HG03442 (cell line): ENCODE results near the gene CDH6.
"Not testable (repeated sequence)": the region's sequence is repeated elsewhere in the genome, so short reads cannot be mapped to it uniquely, and the experiment has no call there.

Source experiments
- ATAC-seq: cut with Tn5 transposase; IDR thresholded peaks from one replicate; pipeline ENCODE4 v1.9.1; 2021; ENCODE audit warnings: mild to moderate bottlenecking, moderate library complexity; ENCODE audit not compliant: unreplicated experiment

Gene CDH6

DNA sequence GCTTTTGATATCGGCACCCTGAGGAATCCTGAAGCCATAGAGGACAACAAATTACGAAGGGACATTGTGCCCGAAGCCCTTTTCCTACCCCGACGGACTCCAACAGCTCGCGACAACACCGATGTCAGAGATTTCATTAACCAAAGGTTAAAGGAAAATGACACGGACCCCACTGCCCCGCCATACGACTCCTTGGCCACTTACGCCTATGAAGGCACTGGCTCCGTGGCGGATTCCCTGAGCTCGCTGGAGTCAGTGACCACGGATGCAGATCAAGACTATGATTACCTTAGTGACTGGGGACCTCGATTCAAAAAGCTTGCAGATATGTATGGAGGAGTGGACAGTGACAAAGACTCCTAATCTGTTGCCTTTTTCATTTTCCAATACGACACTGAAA, 129.5 kb downstream of the CDH6 start:
- no peak for ATAC-seq

DNA sequence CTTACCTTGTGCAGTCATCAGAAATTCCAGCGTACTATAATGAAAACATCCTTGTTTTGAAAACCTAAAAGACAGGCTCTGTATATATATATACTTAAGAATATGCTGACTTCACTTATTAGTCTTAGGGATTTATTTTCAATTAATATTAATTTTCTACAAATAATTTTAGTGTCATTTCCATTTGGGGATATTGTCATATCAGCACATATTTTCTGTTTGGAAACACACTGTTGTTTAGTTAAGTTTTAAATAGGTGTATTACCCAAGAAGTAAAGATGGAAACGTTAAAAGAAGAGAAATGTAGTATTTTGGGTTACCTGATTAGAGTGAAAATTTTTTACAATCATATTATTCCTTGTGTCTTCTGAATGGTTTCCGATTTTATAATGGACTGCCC, 131.4 kb downstream of the CDH6 start:
- ATAC-seq: no peak

DNA sequence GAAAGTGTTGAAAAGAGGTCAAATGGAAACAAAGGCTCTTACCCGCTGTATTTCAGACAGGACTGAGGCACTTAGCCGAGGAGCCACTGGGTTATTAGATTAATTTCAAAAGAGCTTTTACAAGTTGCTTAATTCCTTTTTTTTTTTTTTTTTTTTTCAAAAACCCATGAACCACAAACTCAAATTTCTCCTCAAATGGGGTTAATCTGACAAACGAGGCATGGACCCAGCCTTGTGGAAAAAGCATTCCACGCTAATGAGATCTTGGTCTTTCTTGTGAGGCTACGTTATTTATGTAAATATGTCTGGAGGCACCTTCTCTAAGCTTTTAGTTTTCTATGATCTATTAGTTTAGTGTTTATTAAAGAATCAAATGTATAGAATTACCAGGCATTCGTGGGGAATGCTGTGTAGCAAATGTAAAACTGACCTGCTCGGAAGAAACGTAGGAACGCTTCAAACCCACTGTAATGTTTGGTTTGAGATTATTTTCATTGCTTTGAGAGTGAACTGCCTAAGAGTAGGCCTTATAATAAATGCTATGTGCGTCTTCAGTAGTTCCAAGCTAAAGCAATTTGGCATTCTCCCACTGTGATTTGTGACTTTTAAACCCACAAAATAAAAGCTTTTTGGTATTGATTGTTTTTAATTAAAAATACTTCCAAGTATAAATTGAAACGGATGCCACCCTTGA, 134.7 kb downstream of the CDH6 start:
- no peak for ATAC-seq

DNA sequence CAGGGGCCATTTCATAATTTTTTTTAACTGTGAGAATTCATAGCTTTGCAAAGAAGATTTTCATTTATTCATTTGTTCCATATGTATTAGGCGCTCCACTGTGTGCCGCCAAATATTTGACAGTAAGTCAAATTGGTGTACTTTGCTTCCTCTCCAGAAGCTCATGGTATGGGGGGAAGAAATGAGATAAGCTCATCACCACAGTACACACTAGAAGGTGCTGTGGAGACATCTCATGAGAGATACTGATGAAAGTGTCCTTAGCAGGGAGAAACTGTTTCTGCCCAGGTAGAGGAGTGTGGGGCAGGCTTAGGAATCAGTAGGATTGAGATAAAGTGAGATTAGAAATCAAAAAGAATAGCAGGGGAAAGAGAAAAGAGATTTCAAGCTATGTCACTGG, 136.2 kb downstream of the CDH6 start:
- ATAC-seq: no peak

DNA sequence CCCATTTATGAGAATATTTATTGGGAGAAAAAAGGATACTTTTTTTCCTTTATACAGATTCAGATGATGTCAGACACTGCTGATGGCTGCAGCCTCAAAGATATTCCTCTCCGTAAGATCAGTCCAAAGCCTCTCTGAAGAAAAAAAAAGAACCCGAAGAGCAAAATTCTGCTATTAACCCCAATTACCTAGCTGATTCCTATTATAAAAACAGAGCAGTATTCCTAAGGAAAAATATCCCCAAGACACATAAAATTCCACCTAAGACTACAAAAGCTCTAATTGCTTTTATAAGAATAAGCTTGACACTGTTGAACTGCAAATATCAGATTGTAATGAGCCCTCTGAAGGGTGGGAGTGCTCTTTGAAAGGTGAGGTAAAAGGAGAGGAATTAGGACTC, 138.7 kb downstream of the CDH6 start:
- ATAC-seq: no peak

DNA sequence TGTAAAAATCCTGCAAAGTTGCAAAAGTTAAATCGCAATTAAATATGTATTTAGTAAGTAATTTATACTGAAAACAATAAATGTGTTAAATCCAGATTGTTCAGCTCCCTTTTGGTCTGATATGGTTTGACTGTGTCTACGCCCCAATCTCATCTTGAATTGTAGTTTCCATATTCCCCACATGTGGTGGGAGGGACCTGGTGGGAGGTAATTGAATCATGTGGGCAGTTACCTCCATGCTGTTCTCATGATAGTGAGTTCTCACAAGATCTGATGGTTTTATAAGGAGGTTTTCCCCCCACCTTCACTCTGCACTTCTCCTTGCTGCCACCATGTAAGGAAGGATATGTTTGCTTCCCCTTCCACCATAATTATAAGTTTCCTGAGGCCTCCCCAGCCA, 140.0 kb downstream of the CDH6 start:
- ATAC-seq: no peak

DNA sequence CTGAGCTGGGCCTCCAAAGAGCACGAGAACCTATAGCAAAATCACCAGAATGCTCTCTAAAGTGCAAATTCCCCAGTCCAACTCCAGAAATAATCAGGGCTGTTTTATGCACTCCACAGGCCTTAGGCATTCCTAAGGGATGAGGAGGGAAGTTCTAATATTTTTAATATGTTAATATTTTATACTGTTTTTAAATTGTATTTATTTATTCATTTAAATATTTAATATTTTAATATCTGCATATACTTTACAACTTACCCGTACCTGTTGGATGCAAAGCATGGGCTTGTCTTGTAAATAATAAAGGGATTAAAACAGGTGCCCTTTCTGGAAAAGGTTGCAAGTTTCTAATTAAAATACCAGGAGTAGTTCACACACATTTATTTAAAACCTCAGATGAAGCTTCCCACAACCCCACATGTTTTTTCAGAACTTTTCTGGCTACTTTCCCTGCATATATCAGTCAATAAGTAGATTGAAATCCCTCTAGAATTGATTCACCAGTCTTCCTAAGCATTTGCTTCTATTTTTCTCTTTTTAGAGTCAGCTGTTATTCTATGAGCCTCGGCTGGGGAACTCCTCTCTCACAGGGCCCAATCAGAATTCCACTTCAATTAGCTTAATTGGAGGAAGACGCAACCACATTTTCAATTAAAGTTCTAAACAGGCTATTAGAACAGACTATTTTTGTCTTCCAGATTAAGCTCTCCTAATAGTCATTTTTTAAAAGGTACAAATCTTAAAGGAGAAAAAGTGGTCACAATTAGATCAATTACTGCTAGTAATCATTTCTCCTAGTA, 140.8 kb downstream of the CDH6 start:
- no peak for ATAC-seq

DNA sequence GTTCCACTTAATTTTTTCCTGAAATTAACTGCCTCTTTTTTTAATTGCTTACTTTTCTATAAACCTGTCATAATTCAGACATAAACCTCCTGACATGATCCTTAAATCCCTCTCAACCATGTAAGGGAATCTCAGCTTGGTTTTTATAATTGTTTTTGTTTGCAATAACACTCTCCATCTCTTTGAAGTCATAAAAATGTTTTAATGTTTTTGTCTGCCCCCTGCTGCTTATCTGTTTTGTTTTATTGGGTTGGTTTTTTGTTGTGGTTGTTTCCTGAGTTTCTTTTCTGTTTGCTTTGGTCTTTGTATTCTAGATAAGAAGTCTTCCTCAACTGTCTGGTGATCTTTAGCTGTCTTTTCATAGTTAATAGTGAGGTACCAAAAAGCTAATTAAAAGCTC, 142.0 kb downstream of the CDH6 start:
- no peak for ATAC-seq

DNA sequence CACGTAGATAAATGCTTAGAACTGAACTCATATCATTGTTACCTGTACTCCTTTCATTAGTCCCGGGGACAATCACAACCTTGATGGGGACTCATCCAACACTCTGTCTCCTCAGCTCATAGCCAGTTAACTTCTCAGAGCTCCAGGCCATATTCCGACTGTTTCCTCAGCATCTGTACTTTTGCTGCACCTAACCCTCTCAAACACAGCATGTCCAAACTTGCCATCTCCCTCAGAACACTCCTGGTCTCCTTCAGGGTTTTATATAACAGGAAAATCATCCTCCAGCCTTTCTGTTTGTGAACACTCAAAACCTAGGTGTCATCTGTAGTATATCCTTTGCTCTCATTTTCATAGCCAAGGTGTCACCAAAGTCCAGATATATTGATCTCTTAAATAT, 150.5 kb downstream of the CDH6 start:
- no peak for ATAC-seq

DNA sequence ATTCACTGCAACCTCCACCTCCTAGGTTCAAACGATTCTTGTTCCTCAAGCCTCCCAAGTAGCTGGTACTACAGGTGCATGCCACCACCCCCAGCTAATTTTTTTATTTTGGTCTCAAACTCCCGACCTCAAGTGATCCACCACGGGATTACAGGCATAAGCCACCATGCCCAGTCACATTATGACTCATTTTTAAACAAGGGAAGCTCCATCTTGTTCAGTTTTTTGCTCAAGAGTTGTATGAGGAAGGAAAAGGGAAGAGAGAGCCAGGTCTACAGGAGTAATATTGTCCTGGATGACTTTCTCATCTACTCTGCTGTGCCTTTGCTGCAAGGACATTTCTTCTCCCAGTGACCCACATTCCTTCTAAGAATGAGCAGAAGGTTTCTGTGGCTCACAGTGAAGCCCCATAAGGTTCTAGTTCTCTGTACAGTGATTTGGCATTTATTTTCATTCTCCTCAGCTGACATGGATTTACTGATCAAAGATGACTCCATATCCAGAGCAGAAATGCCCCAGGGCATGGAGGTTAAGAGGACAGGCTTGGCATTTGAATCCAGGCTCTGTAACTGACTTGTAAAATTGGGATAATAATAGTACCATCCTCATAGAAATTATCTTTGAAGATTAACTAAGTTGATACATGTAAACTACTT, 153.5 kb downstream of the CDH6 start:
- ATAC-seq: no peak

DNA sequence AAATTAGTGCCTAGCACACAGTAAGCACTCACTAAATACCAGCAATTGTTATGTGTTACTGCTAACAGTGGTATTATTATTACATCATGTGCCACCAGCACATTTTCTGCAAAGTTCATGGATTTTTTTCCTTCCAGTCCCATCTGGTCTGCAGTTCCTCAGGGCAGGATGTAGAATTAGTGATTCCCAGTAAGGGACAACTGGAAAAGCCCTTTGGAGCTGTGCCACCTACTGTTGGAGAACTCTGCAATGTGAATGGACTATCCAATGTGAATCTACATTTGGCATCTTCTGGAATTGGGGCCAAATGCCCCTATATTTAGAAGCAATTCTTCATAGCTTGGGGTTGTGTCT, 154.0 kb downstream of the CDH6 start:
- ATAC-seq: no peak

DNA sequence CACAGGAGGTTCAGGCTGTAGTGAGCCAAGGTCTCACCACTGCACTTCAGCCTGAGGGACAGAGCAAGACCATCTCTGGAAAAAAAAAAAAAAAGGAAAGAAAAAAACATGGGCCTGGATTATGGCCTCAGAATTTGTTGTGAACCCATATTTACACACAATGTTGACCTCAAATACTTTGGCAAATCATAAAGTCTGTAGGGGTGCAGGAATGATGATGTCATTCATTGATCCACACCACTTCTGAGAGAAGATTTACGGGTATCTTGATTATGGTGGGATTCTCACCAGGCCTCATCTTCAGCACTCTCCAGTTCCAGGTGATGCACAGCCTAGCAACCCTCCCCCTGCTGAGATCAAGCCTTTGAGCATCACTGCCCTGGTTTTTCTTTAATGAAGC, 156.9 kb downstream of the CDH6 start:
- no peak for ATAC-seq

DNA sequence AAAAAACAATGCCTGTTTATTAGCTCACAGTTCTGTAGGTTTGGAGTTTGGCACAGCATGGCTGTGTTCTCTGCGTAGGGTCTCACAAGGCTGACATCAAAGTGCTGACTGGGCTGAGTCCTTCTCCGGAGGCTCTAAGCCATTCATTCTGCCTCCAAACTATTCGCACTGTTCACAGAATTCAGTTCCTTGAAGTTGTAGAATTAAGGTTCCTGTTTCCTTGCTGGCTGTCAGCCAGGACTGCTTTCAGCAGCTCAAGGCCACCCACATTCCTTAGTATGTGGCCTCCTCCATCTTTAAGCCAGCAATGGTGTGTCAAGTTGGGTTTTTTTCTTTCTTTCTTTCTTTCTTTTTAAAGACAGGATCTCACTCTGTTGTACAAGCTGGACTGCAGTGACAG, 161.9 kb downstream of the CDH6 start:
- no peak for ATAC-seq

DNA sequence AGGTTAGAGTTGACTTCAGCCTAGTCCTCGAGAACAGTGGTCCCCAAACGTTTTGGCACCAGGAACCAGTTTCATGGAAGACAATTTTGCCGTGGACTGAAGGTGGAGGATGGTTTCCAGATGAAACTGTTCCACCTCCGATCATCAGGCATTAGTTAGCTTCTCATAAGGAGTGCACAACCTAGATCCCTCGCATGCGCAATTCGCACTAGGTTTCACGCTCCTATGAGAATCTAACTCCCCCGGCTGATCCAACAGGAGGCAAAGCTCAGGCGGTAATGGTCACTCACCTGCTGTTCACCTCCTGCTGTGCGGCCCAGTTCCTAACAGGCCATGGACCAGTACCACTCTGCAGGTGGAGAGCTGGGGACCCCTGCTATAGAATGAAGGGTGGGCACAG, 163.6 kb downstream of the CDH6 start:
- no peak for ATAC-seq

DNA sequence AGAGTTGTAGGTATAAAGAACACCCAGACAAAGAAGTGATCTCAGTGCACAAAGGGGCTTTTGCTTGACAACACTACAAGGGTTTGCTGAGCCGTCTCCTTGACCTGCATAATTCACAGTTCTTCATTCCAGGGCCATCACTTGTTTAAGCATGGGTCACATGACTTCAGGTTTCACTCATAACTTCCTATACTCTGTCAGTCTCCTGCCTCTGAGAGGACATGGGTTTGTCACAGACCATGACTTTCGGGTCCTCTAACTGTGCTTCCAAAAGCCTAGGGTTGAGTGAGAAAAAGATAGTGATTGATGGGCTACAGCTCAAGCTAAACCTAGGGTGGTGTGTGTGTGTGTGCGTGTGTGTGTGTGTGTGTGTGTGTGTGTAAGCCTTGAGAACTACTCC, 166.4 kb downstream of the CDH6 start:
- peak; percentile 73 for ATAC-seq

DNA sequence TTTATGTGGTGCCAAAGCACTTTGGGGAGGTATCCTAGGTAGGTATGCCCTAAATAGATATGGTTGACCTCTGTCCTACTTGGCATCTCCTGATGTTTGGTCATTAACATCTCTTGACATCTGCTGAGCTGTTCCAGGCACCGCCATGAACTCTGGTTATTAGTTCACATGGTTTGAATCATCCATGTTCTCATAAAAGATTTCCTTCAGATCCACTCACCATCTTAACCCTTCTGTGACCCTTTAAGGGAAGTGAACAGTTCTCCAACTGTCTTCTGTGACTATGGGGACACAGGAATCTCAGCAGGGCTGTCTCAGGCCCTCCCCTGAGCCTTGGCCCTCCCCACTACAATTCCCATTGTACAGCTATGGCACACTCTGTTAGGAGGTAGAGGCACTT, 167.7 kb downstream of the CDH6 start:
- no peak for ATAC-seq

DNA sequence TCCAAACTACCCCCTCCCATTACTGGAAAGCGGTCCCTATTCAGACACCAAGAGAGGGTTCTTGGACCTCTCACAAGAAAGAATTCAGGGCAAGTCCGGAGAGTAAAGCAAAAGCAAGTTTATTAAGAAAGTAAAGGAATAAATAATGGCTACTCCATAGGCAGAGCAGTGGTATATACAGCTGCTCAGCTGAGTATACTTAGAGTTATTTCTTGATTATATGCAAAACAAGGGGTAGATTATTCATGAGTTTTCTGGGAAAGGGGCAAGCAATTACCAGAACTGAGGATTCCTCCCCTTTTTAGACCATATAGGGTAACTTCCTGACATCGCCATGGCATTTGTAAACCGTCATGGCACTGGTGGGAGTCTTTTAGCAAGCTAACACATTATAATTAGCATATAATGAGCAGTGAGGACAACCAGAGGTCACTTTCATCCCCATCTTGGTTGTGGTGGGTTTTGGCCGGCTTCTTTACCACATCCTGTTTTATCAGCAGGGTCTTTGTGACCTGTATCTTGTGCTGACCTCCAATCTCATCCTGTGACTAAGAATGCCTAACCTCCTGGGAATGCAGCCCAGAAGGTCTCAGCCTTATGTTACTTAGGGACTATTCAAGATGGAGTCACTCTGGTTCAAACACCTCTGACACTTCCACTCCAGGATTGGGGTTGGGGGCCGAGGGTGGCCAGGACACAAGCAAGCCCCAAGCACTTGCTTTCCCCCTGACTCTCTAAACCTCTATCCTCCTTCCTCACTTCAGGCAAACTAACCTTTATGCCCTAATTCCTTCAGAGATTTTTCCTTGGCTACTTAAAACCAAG, 168.4 kb downstream of the CDH6 start:
- not testable (repeated sequence) for ATAC-seq

DNA sequence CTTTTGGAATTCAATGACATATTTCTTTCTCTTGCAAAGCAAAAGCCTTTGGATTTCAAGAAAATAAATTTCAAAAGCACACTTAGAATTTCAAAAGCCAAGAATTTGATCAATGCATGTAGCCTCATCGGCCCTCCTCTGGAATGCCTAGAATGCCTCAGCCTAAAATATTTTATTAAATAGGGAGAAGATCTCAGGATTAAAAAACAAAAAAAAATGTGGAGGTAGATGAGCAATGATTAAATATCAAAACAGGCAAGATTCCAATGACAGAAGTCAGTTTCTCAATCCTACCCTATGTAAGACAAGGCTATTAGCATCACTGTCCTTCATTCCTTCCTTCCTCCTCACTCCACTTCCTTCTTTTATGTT, 169.0 kb downstream of the CDH6 start:
- ATAC-seq: no peak

DNA sequence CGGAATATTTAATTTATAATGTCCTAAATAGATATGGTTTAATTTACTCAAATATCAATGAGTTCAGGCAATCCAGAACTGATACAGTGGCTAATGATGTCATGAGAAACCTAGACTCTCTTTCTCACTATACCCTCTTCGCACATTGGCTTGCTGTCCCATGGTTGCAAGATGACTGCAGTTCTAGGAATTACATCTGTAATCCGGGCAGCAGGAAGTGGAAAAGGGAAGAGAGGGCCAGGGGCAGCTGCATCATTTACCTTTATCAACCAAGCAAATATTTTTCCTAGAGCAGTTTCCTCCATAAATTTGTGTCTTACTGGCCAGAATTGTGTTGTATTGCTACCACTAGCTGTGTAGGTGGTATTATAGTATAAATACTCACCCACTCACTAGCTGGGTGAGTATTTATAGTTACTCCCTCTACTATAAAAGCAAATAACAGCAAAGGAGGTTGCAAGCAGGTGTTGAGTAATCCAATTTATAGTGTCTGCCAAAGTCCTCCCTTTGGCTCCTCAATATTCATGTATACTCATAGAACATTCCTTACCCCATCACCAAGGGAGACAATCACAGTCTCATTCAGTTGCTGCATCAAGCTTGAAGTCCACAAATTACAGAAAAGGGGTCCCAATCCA, 169.6 kb downstream of the CDH6 start:
- ATAC-seq: no peak

DNA sequence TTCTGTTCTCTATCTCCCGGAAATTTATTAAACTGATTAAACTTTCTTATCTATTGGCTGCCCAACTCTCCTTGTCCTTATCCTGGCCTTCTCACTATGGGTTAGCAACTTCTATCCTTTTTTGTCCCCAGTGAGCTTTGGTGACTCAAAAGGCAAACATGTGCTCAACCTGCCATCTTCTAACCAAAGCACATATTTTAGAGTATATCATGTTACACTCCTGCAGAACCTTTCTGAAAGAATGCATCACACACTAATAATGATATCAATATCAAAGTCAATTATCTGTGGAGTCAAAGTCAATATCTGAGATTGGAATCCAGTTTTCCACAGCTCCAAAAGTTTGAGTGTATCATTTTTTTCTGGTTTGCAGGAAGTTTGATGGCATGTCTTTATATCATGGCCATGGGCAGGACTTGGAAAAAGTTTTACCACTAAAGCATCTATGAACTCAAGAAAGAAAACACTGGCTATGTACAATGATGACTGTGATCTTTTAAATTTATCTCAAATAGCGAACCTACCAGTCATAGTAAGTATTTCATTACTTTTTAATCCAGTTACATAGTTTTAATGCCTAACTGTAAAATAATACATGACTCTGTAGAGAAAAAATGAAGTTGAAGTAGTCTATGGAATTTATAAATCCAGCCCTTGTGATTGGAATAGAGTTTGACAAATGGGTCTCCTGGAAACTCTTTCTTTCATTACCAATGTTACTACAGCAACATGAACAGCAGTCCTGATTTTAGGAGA, 171.6 kb downstream of the CDH6 start:
- ATAC-seq: no peak
